Muscle of arm (tissue), 12 donors: ENCODE data around the gene STK39. TPM values are rescaled to one million over a fixed set of nuclear protein-coding genes. Genes with fewer than 3 reads are reported as not detected.
"Not testable (repeated sequence)": the region's sequence is repeated elsewhere in the genome, so short reads cannot be mapped to it uniquely, and the experiment has no call there.

Experiments used
- DNase-seq: peaks from one replicate; pipeline ENCODE4 v3.0.0-alpha.2; 2013
- polyA plus RNA-seq, 12 donors: library from polyadenylated mRNA; unstranded; fragments of 120-200 nt; gene quantifications; one replicate each; pipeline ENCODE4 v1.2.1, GENCODE V29; 2013; ENCODE audit not compliant: insufficient read length in 12 of 12

The STK39 gene
- polyA plus RNA-seq, 12 donors = 15.5 to 26.4 (median 21.4) TPM; not detected in 1

DNA sequence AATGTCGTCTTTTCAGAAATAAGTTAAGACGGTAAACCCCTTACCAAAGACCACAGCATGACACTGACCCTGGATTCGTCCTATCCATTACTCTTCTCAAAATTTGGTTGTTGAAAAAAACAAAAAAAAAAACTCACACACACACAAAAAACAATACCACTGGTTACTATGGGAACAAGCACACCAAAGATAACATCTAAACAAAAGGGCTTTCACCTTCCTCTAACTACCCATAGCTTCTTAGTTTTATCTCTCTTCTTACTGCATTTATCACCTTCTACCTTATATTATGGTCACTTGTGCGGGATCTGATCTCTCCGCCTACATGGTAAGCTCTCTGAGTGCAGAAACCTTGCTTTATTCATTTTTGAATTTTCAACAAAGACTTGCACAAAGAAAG is 192.7 kb downstream of the STK39 start:
- no peak for DNase-seq

DNA sequence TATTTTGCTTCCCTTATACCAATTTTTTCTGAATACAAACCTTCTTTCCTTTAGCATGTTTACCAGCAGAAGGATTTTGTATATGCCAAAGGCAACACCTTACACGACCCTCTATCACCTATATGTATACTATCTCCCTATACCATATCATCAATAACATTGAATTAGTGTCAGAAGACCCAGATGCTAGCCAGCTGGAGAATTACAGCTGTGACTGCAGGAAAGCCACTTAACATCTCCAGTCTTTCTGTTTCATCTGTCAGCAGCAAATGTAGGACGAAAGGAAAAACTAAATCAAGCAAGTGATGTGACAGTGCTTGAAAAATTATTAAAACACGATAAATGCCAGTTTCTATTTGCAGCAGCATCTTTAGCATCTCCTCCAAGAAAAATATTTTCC is 193.7 kb downstream of the STK39 start:
- DNase-seq = no peak

DNA sequence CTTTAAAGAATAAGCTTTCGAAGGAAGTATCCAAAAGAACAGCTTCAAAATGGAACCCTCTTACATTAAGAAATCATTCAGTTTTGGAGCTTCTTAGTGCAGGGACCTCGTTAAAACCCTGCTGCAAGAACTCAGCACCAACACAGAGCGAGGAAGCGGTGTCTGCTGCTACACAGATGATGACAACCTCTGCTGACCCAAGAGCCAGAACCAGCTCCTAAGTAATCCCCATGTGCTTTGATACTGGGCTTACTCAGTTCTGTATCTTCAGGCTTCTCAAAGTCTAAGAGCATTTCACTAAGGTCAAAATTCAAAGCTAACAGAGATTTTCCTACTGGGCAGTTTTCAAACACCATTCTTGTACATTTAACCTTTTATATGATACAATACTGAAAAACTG is 194.6 kb downstream of the STK39 start:
- DNase-seq = no peak

DNA sequence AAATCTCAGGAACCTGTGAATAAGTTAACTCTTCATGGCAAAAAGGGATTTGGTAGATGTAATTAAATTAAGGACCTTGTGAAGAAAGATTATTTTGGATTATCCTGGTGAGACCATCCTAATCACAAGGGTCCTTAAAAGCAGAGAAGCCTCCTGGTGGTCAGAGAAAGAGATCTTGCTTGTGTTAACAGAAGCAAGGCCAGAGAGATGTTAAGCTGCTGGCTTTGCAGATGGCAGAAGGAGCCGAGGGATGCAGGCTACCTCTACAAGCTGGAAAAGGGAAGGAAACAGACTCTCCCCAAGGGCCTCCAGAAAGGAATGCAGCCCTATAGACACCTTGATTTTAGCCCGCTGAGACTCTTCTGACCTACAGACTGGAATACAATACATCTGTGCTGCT is 197.0 kb downstream of the STK39 start:
- no peak for DNase-seq

DNA sequence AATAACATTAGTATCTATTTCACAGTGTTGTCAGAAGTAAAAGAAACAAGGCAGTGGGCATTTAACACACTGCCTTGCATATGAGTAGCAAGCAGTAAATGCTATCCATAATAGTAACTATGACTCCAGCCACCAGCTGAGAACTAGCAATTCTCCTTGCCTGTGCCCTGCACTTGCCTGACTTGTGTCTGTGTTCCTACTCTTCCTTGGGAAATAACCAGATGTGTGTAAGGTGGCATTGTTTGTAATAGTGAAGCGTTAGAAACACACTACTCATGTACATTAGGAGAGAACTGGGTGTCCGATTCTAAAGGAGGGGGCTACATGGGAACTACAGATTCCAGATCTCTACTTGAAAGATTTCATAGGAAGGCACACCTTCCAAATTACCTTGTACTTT is 197.8 kb downstream of the STK39 start:
- DNase-seq = no peak

DNA sequence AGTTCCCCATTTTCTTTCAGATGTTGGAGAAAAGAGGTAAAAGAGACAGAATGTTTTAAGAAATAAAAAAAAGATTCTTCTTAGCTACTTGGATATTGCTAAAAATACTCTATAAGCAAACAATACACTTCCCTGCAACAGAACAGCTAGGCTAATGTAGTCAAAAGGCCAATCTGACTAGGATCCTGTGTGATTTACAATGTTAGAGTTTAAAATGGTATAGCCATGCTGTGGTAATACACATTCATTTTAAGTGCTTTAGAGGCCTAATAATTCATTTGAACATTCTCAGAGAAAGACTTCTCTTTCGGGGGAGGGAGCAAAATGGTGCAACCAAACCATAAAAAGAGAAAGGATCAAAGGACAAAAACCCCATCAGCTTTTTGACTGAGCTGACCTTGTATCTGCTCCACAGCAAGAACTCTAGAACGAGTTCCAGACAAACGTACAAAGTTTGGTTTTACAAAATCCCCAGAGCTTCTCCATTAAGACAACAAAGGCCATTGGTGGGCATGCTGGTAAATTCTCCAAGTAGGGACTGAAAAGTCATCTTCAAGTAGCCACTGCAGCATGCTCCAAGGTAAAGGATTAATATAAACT is 200.2 kb downstream of the STK39 start:
- no peak for DNase-seq

DNA sequence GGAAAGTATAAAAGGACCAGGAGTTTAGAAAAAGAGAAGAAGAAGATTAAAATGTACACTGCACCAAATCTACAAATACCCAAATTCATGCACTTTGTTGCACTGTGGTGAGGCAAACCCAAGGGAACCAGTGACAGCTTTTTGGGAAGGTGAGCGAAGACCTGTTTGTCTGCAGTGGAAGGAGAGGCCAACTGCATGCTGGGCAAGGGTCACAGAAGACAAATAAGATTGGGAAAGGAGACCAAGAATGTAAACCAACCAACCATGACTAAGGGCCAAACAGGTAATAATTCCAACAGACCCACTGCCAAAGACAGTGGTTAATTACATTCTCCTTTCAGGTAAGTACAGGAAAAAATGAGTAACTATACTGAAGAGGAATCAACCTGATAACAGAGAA is 202.8 kb downstream of the STK39 start:
- no peak for DNase-seq

DNA sequence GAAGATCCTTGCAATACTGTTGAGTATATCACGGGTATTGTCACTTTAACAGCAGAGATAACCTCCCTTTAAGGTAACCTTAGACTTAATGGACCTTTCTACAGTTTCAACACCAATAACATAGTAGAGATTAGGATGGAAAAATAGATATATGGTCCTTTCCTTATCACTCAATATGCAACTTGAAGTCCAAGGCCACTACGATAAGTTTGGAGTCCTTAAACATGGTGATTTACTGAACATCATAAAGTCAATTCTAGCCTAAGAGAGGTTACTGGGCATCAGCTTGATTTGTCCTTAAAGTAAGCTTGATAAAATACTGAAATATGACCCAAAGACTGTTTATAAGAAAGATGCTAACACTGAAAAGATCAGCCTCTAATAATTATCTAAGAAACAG is 203.2 kb downstream of the STK39 start:
- DNase-seq = no peak

DNA sequence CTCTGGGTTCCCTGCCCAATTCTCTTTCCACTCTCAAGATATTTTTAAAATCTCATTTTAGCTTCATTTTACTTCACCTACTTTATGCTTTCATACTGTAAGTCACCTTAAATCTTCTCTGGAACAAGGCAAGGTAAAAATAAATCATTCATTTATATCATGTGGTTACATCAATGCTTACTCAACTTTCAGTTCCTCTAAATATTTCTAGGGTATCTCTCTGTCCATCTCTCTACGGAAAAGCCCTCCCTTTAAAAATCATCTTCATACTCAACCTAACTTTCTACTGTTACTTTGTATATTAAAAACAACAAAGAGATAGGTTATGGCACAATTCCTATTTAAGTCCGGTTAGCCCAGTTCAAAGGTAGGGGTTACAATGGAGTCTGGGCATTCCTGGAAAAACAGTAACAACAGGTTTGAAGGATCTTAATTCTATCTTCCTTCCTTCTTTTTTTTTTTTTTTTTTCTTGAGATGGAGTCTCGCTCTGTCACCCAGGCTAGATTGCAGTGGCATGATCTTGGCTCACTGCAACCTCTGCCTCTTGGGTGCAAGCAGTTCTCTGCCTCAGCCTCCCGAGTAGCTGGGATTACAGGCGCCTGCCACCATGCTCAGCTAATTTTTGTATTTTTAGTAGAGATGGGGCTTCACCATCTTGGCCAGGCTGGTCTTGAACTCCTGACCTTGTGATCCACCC is 205.1 kb downstream of the STK39 start:
- not testable (repeated sequence) for DNase-seq

DNA sequence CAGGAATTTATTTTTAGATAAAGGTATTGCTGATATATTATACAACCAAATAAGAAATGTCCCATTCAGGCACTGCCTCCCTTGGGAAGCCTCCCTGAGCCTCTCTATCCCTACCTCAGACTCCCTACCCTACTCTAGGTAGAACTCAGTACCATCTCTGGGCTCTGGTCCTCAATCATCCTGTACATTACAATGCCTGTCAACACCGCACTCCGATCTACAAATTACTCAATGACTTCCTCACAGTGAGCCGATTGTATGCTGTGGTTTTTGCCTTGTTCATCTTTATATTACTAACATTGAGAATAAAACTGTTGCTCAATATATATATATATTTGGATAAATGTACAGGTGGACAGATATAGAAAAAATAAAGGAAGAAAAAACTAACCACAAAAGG is 207.5 kb downstream of the STK39 start:
- no peak for DNase-seq

DNA sequence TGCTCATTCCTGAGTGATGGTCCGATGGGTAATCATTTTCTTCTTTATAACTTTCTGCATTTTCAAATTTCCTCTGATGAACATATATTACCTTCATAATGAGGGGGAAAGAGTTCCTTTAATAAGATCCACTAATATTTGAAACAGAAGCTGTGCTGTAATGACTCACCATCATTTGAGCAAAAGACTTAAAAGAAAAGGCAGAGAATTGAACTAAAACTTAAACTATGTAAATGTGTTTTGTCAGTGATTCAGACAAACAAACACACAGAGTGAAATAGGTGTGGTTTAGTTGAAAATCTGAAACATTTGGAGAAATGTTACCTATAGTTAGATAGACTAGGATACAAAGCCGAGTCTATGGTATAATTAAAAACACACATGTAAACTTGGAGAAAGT is 209.6 kb downstream of the STK39 start:
- no peak for DNase-seq

DNA sequence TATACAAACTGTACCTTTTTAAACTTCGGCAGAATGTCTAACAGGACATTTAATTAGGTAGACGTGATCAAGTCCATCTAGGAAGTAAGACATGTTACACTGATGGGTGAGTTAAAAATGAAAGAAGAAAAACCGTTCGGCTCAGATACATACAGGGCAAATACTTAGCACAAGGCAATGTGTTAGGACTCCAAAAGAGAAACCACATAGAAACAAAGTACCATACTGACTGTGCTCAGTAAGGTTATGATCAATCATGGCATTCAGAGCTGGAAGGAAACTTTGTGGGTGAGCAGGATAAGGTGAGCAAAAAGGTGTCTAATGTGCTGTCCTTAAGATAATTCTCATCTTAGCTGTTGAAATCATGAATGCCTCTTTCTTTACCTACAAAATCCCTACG is 211.9 kb downstream of the STK39 start:
- no peak for DNase-seq

DNA sequence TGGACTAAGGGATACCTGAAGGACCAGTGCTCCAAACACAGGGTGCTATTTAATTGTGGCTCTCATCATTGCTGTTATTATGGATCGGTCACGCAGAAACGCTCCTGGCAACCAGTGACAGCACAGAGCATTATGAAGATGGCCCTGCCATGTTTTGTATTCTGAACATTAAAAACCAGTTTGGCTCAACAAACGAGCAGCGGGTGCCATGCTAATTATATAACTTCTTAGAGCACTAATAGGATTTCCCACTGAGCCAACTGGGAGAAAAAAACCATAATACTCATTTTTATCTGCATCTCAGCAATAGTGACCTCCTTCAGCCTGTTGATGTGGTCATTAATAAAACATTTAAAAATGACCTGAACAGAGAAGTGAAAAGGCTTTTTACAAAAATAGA is 212.8 kb downstream of the STK39 start:
- no peak for DNase-seq

DNA sequence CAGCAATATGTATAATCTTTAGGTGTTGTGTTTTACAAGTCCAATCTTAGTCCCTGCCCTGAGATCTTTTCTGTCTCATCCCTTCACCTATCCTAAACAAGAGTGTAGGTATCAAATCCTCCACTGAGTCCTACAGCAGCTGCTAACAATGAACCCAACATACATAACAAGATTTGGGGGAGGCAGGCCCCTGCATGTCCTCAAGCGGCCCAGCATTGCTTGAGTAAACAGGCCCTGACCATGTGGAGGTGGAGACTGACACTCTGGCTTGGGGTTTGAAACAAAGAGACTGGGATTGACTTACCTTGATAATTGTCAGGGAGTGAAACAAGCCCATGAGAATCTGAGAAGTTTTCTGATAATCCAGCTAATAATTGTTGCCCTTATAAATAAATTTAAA is 213.4 kb downstream of the STK39 start:
- DNase-seq = no peak

DNA sequence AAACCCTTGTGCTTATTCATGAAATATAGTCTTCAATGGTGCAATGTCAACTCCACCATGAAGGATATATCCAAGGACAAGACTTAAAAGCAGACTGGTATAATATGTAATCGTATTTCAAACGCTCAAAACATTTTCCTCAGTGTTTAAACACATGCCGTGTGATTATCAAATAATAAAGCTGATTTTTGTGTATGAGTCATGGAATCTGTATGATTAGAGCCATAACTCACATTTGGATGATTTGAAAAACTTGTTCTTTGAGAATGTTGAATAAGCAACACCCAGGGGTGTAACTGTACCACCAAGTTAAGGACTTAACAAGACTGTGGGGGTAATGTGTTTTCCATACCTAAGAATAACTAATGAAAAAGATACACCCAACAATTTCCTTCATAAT is 215.3 kb downstream of the STK39 start:
- no peak for DNase-seq

DNA sequence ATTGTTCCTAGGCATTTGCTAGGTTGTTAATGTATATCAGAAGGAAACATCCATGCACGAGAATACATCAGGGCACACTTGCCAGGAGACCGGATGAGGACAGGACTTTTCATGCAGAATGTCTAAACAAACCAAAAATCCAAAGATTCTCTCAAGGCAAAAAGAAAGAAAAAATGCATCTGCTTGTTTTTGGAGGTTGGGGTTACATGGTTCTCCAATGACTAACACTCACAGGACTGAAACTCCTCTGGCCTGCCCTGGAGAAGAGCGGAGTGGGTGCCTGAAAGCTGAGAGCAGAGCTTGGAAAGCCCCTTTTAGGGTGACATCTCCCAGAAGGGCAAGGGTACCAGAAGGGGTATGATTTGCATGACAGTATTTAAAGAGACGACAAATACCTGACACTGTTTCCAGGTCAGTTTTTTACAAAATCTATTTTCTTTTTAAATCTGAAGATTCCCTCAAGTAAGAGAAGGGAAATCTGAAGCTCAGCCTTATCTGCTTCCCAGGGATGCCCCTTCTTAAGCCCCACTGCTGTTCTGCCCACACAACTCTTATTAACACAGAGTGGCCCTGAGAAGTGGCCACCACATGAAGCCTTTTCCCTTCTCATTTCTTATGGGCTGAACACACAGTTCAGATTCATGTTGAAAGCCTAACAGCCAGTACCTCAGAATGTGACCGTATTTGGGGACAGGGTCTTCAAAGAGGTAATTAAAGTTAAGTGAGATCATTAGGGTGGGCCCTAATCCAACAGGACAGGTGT is 216.4 kb downstream of the STK39 start:
- DNase-seq = no peak

DNA sequence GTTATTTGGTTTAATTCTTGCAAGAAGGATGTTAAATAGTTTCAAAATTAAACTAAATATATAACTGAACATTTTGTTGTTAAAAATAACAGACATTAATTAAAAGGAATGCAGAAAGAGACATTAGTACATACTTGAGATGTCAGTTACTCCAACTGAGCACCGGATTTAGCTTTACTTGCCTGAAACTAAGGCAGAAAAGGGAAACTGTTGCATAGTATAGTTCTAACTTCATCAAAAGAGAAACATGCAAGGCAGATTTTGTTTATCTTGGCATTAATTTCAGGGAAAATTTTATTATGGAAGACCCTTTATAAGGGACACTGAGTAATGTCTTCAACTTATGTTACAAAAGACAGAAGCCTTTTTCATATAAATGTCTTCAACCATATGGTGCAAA is 218.3 kb downstream of the STK39 start:
- no peak for DNase-seq

DNA sequence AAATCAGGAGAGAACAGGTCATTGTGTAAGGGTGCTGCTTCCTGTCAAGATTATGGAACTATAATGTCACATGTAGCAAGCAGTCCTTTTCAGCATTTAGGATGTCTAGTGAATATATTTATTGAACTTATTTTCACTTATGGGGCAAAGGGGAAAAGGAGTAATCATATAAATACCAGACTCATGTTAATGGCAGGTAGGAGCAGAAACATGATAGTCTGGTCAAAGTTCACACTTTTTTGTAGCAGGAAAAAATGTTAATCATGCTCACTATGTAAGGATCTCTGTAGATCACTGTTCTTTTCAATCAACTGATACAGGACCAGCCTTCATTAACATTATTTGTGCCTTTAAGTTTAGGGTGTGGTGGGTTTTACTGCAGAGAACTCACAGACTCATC is 219.0 kb downstream of the STK39 start:
- no peak for DNase-seq

DNA sequence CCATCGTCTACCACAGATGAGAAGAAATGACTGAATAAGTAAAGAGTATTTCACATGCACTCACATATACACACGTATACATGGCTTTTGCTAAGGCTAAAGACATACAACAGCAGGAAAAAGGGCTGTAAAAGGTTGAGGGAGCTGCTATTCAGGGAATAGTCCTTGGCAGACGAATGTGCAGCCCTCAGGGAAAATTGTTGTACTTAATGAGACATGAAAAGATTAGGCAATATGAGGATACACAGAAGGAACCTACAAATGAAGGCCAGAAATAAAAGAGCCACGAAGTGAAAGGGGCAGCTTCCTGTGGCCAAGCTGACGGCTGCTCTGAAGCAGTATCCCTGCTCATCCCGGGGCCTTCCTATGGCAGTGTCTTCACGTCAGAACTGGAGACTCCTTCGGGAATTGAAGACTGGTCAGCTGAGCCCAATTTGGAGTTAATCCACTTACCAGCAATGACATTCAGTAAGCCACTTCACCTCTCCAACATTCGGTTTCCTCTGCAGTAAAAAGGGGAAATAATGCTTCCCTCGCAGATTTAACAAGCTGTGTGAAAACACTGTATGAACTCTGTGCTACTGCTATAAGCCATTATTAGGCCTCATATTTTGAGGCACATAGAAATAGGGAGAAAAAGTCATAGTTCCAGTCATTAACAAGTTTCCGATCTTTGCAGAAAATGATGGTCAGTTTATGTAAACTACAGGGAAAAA is 221.8 kb downstream of the STK39 start:
- DNase-seq = no peak

DNA sequence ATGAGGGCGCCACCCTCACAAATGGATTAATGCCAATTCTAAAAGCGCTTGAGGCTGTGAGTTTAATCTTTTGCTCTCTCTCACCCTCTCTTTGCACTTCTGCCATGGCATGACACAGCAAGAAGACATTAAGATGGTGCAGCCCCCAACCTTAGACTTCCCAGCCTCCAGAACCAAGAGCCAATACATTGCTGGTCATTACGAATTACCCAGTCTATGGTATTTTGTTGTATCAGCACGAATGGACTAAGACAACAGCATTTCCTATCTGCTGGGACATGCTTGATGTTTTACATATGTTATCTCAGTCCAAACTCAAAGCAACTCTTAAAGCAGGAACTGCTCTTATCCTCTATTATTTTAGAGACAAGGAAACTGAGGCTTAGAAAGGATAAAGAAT is 222.9 kb downstream of the STK39 start:
- no peak for DNase-seq

DNA sequence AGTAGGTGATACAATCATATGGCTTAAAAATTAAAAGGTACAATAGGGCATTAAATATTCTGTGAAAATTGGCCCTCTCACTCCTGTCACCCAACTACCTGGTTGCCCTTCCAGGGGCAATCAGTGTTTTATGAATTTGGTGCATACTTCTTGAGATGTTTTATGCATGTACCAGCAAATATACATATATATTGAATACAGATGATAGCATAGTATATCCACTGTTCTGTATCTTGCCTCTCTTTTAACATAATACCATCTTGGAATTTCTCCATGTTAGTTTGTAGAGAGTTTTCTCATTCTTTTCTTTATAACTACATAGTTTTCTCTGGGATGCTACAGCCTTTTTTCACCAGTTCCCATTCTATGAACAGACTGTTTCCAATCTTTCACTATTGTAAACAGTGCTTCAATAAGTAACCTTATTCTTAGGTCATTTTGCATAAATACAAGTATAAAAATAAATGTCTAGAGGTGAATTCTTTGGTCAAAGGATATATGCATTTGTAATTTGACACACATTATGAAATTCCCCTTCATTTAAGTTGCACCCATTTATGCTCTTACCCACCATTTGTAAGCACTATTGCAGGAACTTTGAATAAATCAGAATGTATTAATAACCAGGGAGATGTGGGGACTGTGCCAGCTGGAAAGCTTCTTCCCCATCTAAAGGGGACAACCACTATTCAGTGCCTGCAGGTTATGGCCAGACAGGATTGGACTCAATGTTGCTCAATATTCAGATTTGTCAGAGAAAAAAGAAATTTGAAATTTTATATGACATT is 225.4 kb downstream of the STK39 start:
- no peak for DNase-seq
